Gastroesophageal sphincter (tissue), 4 donors: ENCODE data around the gene PTPN1. TPM values are rescaled to one million over a fixed set of nuclear protein-coding genes. Genes with fewer than 3 reads are reported as not detected.

Source experiments
- ATAC-seq: fragments of 150-250 bp; one replicate; pipeline ENCODE4 v1.9.1; 2016; ENCODE audit warnings: mild to moderate bottlenecking, moderate library complexity
- H3K27ac ChIP-seq, 4 donors: fragments of 200-600 bp; sonication (generic) in 3 of 4; 1 replicate in 3 of 4; 2 replicates in 1 of 4; pipeline ENCODE4 v1.5.1; 2016 to 2019
- H3K27me3 ChIP-seq: fragments of 200-600 bp; sonication (generic); one replicate; pipeline ENCODE4 v1.5.1; 2019
- H3K36me3 ChIP-seq, 2 donors: fragments of 200-600 bp; sonication (generic); one replicate each; pipeline ENCODE4 v1.5.1; 2019; ENCODE audit warnings: control low read depth in 1 of 2
- H3K4me1 ChIP-seq, 3 donors: fragments of 200-600 bp; sonication (generic); 1 replicate in 2 of 3; 2 replicates in 1 of 3; pipeline ENCODE4 v1.5.1; 2016 to 2019; ENCODE audit warnings: control low read depth in 2 of 3
- H3K4me3 ChIP-seq, 2 donors: fragments of 200-600 bp; sonication (generic); one replicate each; pipeline ENCODE4 v1.5.1; 2019; ENCODE audit warnings: mild to moderate bottlenecking in 1 of 2, moderate library complexity in 1 of 2
- H3K9me3 ChIP-seq, 3 donors: fragments of 200-600 bp; sonication (generic); one replicate each; pipeline ENCODE4 v1.5.1; 2017 to 2019; ENCODE audit warnings: control low read depth in 2 of 3
- CTCF ChIP-seq, 4 experiments: fragments of 200-600 bp in 2 of 4; fragments of 450-650 bp in 2 of 4; sonication (generic) in 1 of 4; IDR thresholded peaks; one replicate each; pipeline ENCODE4 v1.5.1; 2017 to 2019; ENCODE audit warnings: antibody characterized with exemption in 4 of 4, mild to moderate bottlenecking in 2 of 4, moderate library complexity in 2 of 4
- EP300 ChIP-seq: sonication (generic); formaldehyde crosslinking; IDR thresholded peaks from one replicate; pipeline ENCODE4 v1.6.1; 2017; ENCODE audit warnings: antibody characterized with exemption, mild to moderate bottlenecking
- POLR2A ChIP-seq, 2 donors: fragments of 450-650 bp; IDR thresholded peaks; one replicate each; pipeline ENCODE4 v1.6.1; 2017; ENCODE audit warnings: antibody characterized with exemption in 2 of 2, mild to moderate bottlenecking in 2 of 2, moderate library complexity in 1 of 2
- POLR2AphosphoS5 ChIP-seq: sonication (generic); formaldehyde crosslinking; IDR thresholded peaks from one replicate; pipeline ENCODE4 v1.6.1; 2017; ENCODE audit warnings: antibody characterized with exemption
- WGBS, 2 donors: methylation state at CpG; one replicate each; pipeline ENCODE4 v1.1.5; 2018; ENCODE audit warnings: low coverage in 1 of 2; 5-methylcytosine and 5-hydroxymethylcytosine counted together
- total RNA-seq, 4 donors: library from RNA; depleted of rRNA; stranded (reverse); fragments of >200 nt; gene quantifications; one replicate each; pipeline ENCODE4 v1.1.0, GENCODE V29; 2016

PTPN1 gene
- total RNA-seq, 4 donors from 2014 or later, result 27.6 to 43.6 (median 38.4) TPM

- Histone ChIP-seq H3K36me3 (peaks cover 0 to 11% of the 10 kb centered on the region in 2 donors), H3K9me3 (no peaks in the 10 kb centered on the region), H3K4me1 (peaks cover 0 to 65% (median 0%) of the 10 kb centered on the region in 3 donors), H3K27ac (no peak overlapping the region), H3K27me3 (no peaks in the 10 kb centered on the region), H3K4me3 (no peak overlapping the region)
- 72 to 74% methylated on average over 4 to 6 of the region's 6 CpGs for whole genome bisulfite sequencing, 2 donors
- no peak for ATAC-seq
- TF ChIP-seq CTCF (IDR thresholded peaks at IDR 0.05), result no peak
- no peak for TF ChIP-seq POLR2AphosphoS5
- TF ChIP-seq POLR2A (IDR thresholded peaks at IDR 0.05), result no peak
- no peak for TF ChIP-seq EP300
Measured at GRCh38 chr20:50547964-50548363, 37.8 kb downstream of the PTPN1 start.

- Histone ChIP-seq H3K27me3 (no peaks in the 10 kb centered on the region), H3K36me3 (peaks cover 0 to 11% of the 10 kb centered on the region in 2 donors), H3K27ac (no peak overlapping the region), H3K4me1 (peaks cover 0 to 60% (median 0%) of the 10 kb centered on the region in 3 donors), H3K9me3 (no peaks in the 10 kb centered on the region), H3K4me3 (no peak overlapping the region)
- no peak for TF ChIP-seq EP300
- no peak for TF ChIP-seq POLR2A (IDR thresholded peaks at IDR 0.05)
- no peak for TF ChIP-seq CTCF (IDR thresholded peaks at IDR 0.05)
- TF ChIP-seq POLR2AphosphoS5, result no peak
- 87% methylated on average over 5 of the region's 5 CpGs; no CpG with 5 or more reads in 1 of the 2 donors for WGBS, 2 donors
- ATAC-seq, result no peak
Measured at GRCh38 chr20:50548396-50548795, 38.2 kb downstream of the PTPN1 start.

GRCh38 chr20:50550531-50550930, 40.3 kb downstream of the PTPN1 start:
- TF ChIP-seq POLR2A (IDR thresholded peaks at IDR 0.05) (no peak), EP300 (no peak), POLR2AphosphoS5 (no peak), CTCF (IDR thresholded peaks at IDR 0.05) (no peak)
- Histone ChIP-seq H3K27ac (no peak overlapping the region), H3K4me3 (no peak overlapping the region), H3K9me3 (no peaks in the 10 kb centered on the region), H3K36me3 (peaks cover 0 to 11% of the 10 kb centered on the region in 2 donors), H3K27me3 (no peaks in the 10 kb centered on the region), H3K4me1 (peaks cover 0 to 50% (median 0%) of the 10 kb centered on the region in 3 donors)
- ATAC-seq, result no peak
- 48 to 72% methylated on average over 2 of the region's 2 CpGs for whole genome bisulfite sequencing, 2 donors

- peaks cover 0 to 11% of the 10 kb centered on the region in 2 donors for H3K36me3 ChIP-seq
- ATAC-seq, result no peak
- H3K4me1 ChIP-seq, result peaks cover 0 to 42% (median 0%) of the 10 kb centered on the region in 3 donors
- no peaks in the 10 kb centered on the region for H3K27me3 ChIP-seq
- no peaks in the 10 kb centered on the region for H3K9me3 ChIP-seq
- no peak overlapping the region for H3K27ac ChIP-seq
- TF ChIP-seq POLR2A (IDR thresholded peaks at IDR 0.05) (no peak), EP300 (no peak), POLR2AphosphoS5 (no peak), CTCF (IDR thresholded peaks at IDR 0.05) (no peak)
- H3K4me3 ChIP-seq, result no peak overlapping the region
- 86 to 97% methylated on average over 4 of the region's 4 CpGs for WGBS, 2 donors
Measured at GRCh38 chr20:50551288-50551687, 41.1 kb downstream of the PTPN1 start.

GRCh38 chr20:50552979-50553378, 42.8 kb downstream of the PTPN1 start:
- whole genome bisulfite sequencing, 2 donors, result 91 to 98% methylated on average over 3 of the region's 3 CpGs
- ATAC-seq, result no peak
- Histone ChIP-seq H3K36me3 (peaks cover 0 to 11% of the 10 kb centered on the region in 2 donors), H3K27me3 (no peaks in the 10 kb centered on the region), H3K9me3 (no peaks in the 10 kb centered on the region), H3K27ac (no peak overlapping the region), H3K4me1 (peaks cover 0 to 30% (median 0%) of the 10 kb centered on the region in 3 donors), H3K4me3 (no peak overlapping the region)
- TF ChIP-seq POLR2AphosphoS5 (no peak), EP300 (no peak), CTCF (IDR thresholded peaks at IDR 0.05) (no peak), POLR2A (IDR thresholded peaks at IDR 0.05) (no peak)
